SIG-M5 treated with dmso at 0.1 percent for 504 hours (cell line): ENCODE data around the gene ATF6B.

ENCODE experiments used
- DNase-seq: peaks from one replicate; lab custom pipeline; 2025; ENCODE audit not compliant: unreplicated experiment; lab: John Stamatoyannopoulos, UW

The ATF6B gene

DNA sequence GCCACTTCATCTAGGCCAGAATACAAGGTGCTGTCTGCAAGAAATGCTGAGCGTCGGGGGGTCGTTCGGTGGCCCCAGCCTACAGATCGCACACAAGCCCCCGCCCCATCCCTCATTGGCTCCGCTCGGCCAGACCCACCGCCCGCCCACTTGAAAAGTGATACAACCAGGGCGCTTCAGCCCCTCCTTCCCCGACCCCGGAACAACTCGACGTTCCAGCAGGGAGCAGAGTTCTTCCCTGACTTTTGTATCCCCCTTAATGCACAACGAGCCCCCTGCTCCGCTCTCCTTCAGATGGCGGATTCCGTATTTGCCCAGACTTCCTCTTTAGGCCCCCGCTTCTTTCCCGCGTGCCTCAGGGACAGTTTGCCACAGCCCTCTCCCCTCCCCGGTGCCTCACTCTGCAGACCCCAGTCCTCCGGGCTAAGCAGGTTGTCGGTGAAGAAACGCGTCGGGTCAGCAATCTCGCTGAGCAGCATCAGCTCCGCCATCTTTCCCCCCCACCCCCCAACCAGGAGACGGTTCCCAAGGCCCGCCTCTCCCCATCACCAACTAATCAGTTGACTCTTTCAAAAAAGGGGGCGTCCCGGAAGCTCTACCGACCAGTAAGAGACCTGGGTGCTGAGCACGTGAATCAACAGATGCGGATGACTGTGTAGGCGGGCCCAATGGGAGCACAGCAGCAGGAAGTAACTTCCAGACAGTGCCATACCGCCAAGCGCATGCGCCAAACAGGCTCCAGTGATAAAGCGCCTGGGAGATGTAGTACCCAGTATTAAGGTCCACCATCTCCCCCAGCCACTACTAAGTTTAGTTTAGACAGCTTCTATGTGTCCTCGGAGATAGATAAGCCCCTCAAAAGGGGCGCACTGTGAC is at the start of gene ATF6B:
TSS of gene ATF6B (minus strand) at position 530 of the 876 bp plus-strand sequence. CDS start at position 491, 39 bp downstream.
- DNase-seq: peak; percentile 99

DNA sequence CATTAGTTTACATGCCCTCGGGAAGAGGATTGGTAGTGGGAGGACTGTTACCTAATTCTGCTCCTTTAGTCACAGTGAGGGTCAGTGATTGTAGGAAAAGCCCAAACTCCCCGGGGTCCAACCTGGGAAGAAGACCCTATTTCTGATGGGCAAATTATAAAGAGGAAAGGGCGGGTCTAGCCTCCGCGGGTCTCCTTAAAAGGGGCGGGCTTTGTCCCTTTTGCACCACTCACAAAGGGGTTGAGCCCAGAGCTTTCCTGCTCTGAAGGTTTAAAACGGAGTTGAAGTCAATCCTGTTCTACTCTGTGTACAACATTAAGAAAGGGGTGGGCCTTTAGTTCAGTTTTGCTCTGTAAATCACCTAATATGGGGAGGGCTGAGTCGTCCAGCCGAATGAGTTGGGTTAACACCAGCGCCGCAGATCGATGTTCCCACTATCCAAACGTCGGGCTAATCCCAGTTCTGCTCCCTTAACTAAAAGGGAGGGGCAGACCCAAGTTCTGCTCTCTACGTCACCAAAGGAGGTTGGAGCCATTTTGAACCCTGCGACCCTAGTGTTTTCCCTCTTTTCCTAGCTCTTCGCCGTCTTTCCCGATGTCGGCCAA is 49.2 kb upstream of the ATF6B start:
- no peak for DNase-seq

DNA sequence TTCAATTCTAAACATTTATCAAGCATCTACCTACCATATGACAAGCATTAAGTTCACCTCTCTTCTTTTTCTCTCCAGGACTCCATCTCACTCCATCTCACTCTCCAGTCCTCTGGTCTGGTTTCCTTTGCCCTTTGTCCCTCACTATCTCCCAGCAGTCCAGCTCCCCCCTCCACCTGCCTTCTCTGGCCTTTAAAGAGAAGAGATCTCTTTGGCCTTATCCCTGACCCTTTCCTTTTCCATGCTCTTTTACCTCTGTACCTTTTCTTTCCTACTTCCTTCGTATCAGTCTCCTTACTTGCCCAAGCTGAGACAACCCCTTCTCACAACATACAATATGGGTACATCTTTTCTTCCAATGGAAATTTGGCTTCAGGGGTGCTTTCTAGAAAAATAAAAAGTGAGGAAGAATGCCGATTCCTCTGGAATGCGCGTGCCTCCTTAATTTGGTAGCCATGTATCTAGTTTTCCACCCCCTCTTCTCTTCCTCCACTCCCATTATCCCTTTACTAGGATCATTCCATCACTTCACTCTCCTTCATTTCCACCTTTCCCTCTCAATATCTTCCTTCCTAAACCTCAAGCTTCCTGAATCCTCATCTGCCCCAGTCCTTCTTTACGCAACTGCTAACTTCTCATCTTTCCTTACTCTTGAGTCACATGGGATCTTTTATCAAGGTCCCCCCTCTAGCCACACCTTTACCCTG is 48.6 kb upstream of the ATF6B start:
- DNase-seq: no peak

DNA sequence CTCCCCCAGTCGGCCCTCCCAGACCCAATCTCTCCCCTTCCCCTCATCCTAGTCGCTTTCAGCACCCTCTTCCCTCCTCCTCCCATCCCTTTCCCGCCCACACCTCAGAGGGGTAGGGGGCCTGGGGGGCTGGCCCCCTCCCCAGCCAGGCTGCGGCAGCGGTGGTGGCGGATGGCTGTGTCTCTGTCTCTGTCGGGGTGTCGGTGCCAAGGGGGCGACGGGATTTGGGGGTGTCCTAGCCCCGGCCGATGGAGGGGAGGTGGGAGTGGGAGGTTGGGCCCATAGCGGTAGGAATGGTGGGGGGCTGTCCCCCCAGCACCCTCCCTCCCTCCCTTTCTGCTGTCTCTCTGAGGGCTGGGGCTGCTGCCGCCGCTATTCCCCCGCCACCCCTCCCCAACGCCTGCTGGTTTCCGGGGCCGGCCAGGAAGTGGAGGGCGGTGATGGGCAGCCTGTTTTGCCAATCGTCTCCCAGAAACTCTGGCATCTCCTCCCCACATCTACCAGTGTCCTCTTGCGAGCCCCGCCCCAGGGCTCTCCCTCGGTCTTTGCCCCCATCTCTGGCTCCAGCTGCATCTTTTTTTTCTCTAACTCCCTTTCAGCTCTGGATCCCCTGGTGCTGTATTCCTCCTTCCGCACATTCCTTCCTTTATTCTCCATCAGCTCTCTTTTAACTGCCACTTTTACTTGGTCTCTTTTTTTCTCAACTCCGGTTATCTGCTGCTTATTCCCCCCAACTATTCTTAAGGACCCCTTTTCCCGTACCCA is 47.8 kb upstream of the ATF6B start, which contains the start of gene AGPAT1:
TSS of gene AGPAT1 (minus strand) at position 374 of the 765 bp plus-strand sequence. CDS start 4,588 bp downstream, outside the sequence.
- DNase-seq: peak; percentile 93

DNA sequence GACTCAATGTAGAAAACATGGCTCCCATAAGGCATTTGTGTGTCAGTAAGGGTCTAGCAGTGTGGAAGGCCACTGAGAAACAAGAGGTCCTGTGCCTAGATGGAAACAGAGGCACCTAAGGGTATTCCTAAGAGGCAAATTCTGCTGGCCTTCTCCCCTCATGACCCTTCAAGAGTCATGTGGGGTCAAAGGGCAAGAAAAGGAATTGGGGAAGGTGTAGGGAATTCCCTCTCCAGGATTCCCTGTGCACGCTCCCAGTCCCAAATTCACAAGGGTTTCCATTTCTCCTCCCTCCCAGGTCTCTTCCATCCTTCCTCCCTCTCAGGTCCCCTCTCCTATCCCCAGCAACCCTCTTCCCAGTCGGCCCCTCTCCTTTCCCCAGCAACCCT is 47.3 kb upstream of the ATF6B start:
- no peak for DNase-seq

DNA sequence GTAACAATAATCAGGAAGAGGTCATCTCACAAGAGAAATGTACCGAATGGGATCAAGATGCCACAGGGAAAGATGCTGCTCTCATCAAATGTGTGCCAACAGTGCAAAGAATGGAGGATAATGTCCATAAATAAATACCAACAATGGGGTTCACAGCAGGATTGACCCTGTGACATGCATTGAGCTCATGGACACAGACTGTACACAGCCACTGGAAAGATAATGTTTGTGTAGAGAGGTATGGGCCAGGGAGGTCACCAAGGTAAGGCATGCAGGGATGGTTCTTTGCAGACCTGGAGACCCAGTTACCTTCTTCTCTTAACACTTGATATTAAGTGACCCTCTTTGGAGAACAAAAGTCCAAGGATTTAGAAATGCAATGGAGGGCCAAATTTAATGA is 46.4 kb upstream of the ATF6B start:
- DNase-seq: no peak

DNA sequence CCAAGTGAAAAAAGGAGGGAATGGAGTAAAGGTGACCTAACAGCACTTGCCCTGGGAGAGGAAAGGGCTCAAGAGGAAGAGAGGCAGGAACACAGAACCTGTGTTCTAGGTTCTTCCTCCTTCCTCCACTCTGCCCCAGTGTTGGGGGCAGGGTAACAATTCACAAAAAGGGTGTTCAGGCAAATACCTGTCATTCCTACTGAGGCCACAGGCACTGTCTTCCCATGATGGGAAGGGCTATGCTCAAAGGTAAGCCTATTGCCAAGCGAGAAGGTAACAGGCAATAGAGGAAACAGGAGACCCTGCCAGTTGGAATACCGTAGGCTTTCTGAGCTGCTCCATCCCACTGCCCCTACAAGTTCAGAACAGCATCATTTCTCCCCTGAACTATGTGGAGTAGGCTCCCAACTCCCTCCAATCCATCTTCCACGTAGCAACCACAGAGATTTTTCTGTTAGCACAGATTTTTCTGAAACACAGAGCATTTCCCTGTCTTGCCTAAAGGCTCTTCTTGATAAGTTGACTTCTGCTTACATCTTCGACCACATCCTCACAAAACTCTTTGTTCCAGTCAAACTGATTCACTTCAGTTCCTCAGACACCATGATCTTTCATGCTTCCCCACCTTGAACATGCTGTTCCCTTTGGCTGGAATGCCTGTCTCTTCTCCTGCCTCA is 45.1 kb upstream of the ATF6B start:
- no peak for DNase-seq

DNA sequence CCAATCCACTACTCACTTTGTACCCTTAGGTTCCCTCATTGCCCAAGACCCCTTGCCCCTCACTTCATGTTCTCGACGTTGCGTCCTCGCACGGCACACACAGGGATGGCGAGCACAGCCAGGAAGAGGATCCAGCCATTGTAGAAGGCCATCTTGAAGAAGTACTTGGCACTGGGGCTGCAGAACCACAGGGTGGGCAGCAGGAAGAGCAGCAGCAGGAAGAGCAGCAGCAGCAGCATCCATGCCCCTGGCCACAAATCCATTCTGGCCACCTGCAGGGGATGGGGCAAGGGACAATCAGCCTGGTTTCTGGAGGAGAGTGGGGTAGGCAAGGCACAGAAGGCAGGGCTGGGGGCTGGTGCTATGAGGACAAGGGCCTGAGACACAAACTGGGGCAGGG is 43.2 kb upstream of the ATF6B start:
- no peak for DNase-seq

DNA sequence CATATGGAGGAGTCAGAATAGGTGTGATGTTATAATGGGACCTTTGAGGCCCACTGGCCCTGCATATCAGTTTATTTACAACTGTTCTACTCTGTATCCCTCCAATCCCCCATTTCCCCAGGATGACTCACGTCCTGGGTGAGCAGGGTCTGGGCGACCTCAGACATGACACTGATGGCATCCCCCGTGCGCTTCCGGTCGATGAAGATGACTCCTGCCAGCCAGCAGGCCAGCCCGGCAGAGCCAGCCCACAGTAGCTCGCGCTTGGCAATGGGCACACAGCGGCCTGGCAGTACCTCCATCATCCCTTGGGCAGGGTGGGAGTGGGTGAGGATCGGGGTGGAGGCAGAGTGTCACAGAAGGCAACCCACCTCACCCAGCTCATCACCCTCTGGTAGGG is 42.2 kb upstream of the ATF6B start:
- no peak for DNase-seq

DNA sequence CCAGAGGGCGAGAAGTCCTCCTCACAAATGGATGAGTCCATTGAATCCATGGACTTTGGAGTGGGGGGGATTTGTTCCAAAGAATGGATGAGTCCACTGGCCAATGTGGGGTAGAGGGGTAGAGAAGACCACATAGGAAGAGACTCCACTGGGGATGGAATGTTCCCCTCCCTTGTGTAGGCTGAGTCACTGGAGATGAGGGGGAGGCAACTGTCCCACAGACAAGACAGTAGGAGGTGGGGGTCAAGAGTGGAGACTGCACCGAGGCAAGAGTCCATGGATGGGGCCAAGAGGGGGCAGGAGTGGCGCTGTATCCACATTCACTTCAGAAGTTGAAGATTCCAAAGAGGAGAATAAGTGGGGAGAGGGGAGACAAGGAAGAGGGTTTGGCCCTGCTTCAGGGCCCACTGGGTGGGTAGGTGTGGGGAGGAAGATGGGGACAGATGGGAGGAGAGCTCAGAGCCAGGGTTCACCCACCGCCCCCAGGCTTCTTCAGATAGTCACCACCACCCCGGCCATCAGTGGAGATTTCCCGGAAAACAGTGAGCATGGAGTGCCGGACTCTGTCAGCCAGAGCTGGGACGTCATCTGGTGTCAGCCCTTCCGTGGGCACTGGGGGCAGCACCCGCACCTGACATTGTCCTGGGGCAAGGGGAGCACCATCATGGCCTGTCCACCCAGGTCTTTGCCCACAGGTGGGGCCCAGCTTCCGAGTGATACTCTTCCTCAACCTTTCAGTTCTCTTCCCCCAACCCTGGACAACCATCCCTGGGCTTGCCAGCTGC is 41.0 kb upstream of the ATF6B start:
- DNase-seq: no peak

DNA sequence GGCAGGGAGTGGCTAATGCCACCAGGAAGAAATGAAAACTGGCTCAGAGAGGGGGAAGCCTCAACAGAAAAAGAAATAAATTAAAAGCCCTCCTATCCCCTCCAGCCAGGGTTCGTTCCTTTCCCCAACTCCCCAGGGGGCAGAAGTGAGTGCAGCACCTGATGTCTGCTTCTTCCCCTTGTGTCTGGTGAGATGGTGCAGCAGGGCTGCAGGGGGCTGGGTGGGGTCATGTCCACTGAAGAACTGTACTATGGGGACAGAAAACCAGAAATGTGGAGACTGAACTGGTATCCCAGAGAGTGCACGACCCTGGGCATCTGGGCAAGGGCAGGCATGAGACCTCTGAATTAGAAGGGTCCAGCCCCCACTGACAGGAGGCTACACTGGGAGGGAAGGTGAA is 40.3 kb upstream of the ATF6B start:
- DNase-seq: no peak

DNA sequence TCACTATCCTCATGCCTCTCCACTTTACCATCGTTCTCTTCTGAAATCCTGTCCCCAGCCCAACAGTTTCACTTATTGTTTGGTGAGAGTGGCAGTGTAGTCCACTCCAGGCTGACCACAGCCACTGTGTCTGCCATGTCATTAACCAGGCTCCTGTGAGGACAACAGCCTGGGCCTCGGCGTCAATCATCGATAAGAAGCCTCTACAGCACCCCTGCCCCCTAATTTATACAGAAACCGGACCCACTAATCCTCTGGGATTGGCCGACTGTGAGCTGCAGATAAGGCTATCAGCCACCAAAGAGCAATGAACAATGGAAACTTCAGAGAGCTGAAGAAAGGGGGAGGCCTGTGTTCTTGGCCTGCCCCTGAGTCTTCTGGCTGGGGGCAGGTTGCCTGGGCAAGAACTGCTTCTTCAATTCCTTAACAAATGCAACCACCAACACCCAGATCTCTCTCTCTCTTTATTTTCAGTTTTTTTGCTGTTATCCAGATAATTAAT is 39.8 kb upstream of the ATF6B start:
- DNase-seq: no peak

DNA sequence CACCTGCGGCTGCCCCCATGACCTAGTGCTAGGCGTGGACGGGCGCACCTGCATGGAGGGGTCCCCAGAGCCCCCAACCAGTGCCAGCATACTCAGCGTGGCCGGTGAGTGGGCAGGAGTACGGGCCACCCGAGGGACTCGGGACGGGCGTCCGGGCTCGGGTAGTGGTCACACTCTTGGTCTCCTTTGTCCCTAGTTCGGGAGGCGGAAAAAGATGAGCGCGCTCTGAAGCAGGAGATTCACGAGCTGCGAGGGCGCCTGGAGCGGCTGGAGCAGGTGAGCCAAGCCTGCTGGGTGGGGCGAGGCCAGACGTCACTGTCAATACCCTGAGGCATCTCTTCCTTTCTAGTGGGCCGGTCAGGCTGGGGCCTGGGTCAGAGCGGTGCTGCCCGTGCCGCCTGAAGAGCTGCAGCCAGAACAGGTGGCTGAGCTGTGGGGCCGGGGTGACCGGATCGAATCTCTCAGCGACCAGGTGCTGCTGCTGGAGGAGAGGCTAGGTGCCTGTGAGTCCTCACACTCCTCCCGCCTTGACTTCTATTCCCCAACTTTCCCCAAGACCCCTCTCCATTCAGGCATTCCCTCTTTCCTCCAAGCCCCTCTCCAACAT is 39.2 kb upstream of the ATF6B start:
- DNase-seq: no peak

DNA sequence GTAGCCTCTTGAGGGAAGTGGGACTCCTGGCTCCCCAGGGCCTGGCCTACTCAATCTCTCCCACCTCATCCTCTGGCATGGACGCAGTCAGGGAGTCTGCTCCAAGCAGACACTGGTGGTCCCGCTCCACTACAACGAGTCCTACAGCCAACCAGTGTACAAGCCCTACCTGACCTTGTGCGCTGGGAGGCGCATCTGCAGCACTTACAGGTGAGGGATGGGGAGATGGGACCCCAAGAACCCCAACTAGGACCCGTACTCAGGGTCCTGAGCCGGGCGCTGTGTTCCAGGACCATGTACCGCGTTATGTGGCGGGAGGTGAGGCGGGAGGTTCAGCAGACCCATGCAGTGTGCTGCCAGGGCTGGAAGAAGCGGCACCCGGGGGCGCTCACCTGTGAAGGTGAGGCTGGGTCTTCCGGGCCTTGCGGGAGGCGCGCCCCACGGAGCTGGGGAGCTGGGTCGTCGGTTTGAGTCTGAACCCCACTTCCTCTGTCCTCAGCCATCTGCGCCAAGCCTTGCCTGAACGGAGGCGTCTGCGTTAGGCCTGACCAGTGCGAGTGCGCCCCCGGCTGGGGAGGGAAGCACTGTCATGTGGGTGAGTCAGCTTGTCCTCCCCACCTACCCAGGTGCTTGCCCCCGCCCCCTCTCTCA is 38.5 kb upstream of the ATF6B start:
- no peak for DNase-seq

DNA sequence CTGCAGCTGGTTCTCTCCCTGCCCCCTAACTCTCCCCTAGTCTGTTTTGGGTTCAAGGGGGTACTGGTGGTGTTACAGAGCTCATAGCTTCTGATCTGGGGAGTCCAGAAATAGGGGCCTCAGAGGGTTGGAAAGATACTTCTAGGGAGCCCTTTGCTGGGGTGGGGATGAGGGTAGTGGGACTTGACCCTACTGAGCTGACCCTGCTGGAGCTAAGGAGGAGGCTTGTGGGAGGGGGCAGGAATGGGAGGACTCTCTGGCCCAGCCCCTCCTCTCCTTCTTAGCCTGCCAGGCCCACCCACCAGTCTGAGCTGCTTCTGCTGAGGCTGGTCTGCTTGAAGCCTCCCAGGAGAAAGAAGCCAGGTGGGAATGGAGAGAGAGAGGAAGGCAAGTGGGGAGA is 36.2 kb upstream of the ATF6B start, which contains the start of gene EGFL8:
TSS of gene EGFL8 (plus strand) at position 301 of the 400 bp plus-strand sequence. CDS start 1,571 bp downstream, outside the sequence.
- DNase-seq: no peak

DNA sequence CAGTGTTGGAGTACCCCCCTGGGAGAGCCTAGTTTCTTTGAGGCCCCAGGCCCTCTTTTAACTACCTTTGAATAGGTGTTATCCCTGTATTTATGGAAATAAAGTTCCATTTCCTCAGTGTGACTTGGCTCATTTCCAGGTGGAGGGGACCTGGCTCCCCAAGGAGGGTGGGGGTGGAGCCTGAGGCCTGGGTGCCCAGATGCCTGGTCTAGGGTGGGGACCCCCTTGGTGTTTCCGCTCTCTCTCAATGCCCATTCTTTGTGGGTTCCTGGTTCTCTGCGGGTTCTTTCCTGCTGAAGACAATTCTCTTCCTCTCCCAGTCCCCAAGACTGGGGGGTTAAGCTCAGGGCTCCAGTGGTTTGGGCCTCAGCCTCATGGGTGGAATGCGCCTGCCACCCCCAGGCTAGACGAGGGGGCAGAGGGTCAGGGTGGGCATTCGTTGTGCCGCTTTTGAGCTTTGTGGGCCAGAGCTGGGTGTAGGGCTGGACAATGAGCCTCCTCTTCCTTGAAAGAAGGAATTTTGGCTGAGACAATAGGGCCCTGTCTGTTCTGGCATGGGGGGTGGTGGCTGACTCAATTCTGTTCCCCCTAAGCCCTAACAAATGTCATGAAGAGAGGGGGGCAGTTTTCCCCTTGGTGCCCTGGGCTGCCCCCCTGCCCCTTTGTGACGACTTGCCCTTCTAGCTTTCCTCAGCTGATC is 35.7 kb upstream of the ATF6B start:
- no peak for DNase-seq

DNA sequence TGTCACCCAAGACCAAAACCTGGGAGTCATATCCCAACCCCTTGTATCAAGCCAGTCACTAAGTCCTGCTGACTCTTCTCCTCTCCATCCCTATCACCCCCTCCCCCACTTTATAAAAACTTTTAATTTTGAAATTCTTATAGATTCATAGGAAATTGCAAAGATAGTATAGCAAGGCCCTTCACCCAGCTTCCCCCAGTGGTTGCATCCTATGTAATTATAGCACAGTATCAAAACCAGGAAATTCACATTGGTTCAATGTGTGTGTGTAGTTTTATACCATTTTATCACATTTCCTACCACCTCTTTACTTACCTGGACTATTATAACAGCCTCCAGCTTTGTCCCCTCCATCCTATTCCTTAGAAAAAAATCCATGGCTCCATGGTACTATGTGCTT is 30.0 kb upstream of the ATF6B start:
- DNase-seq: no peak

DNA sequence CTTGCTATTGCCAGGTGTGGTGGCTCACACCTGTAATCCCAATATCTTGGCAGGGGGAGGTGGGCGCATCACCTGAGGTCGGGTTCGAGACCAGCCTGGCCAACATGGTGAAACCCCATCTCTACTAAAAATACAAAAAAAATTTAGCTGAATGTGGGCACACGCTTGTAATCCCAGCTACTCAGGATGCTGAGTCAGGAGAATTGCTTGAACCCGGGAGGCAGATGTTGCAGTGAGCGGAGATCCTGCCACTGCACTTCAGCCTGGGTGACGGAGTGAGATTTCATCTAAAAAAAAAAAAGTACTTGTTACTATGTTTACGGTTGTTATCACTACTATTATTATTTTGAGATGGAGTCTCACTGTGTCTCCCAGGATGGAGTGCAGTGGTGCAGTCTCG is 28.8 kb upstream of the ATF6B start:
- no peak for DNase-seq
